IPS DF 4.7 (cell line): ENCODE results near the gene SYNE1.
"Not testable (repeated sequence)": the region's sequence is repeated elsewhere in the genome, so short reads cannot be mapped to it uniquely, and the experiment has no call there.

Source experiments
- DNase-seq: peaks from one replicate; pipeline ENCODE4 v3.0.0-alpha.2; 2013; ENCODE audit warnings: low spot score; ENCODE audit errors: extremely low read depth

SYNE1 gene

DNA sequence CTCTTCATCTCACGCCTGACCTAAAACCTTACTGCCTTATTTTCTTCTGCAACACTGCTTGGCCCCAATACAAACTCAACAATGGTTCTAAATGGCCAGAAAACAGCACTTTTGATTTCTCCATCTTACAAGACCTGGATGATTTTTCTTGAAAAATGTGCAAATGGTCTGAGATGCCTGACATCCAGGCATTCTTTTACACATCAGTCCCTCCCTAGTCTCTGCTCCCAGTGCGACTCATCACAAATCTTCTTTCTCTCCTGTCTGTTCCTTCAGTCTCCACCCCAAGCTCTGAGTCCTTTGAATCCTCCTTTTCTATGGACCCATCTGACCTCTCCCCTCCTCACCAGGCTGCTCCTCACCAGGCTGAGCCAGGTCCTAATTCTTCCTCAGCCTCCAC is 145.7 kb downstream of the SYNE1 start:
- DNase-seq = not testable (repeated sequence)

DNA sequence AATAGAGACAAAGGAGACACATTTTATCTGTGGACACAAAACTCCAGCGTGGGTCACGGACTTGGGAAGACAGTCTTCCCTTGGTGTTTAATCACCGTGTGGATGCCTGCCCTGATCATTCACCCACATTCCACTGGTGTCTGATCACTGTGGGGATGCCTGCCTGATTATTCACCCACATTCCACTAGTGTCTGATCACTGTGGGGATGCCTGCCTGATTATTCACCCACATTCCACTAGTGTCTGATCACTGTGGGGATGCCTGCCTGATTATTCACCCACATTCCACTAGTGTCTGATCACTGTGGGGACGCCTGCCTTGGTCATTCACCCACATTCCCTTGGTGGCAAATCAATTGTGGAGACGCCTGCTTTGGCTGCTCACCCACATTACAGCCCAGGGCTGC is 146.2 kb downstream of the SYNE1 start:
- not testable (repeated sequence) for DNase-seq

GRCh38 chr6:152484806-152485205 is 152.4 kb downstream of the SYNE1 start:
- DNase-seq = no peak

DNA sequence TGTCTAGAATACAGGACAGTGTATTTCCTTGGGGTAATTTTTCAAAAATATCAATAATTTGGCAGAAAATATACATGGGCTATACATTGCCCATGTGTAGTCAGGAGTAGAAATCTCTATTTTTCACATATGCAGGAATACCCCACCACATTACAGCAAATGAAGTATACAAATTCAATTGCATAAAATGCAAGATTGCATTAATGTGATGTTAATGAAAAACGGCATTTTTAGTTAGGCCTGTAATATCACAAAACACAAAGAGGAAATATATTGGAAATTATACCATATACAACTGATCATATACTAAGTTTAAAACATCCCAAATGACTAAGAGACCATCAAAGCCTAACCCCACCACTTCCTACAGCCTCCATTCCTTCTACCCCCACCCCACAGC is 154.9 kb downstream of the SYNE1 start:
- no peak for DNase-seq

DNA sequence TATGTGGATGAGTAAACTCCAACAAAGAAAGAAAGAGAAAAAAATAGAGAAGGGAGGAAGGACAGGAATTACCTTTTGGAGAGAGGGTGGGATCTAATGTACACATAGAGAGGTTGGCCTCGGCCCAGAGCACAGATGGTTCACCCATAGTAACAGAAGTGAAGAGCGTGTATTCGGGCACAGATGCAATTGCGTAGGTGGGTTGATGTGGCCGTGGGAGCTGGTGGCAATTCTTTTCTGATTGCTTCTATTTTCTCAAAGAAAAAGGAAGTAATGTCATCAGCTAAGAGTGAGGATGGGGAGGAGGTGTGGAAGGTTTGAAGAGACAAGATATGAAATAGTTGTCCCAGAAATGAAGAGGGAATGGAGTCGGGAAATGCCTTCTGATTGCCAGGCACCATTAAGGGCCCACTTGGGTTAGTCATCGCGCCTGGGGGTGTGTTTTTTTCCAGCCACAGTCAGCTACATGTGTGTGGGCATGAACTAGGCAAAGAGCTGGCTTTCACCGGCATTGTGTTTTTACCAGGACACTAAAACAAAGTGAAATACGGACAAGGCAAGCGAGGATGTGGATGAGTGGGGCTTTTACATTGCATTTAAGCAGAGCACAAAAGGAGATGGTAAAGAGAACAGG is 158.7 kb downstream of the SYNE1 start:
- DNase-seq = no peak

DNA sequence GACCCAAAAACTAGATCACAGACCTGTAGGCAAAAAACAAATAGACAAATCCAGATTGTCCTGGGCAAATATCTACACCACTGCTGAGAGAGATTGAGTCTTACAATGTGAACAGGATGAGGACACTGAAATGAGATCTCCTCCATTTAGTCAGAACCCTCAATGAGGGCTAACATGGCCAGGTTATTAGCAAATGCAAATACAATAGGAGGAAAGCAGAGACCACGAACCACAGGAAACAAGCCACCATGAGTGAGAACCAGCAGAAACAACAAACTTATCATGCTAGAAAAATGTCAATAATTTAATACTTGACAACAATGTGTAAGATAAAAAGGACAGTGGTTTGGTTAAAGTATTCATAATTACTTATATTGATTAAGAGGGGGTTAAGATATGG is 162.8 kb downstream of the SYNE1 start:
- DNase-seq = no peak

GRCh38 chr6:152472325-152472724 is 164.8 kb downstream of the SYNE1 start:
- DNase-seq = no peak

DNA sequence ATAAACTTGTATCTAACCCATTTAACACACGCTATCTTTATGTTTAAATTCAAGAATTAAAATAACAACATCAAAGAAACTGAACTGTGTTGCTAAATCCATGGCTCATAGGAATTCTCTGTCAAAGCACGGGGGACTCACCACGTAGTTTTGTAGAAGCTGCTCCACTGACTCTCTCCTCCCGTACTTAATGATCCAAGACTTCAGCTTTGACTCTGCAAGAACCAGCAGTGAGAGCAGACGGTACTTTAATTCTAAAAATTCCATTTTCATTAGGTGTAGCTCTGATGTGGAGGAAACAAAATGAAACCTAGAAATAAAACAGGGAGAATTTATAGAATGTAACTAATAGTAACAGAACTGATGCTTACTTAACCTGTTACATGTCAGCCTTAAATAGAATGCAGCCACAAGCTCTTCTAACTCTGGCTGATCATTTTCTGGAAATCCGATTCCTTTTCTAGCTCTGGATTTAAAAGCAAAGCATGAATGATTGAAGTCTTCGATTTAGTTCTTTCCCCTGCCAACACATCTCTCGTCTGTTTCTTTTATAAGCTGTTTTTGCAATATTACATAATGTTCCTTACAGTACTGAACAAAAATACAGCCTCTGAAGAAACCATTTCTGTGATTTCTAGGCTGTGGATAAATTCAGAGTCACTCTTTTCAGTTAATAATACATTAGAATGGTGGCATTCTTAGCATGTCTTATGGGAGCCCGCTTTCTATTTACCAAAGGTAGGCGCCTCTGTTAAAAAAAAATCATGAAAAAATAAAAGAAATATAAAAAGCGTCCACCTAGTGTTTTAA is 165.5 kb downstream of the SYNE1 start:
- DNase-seq = no peak

DNA sequence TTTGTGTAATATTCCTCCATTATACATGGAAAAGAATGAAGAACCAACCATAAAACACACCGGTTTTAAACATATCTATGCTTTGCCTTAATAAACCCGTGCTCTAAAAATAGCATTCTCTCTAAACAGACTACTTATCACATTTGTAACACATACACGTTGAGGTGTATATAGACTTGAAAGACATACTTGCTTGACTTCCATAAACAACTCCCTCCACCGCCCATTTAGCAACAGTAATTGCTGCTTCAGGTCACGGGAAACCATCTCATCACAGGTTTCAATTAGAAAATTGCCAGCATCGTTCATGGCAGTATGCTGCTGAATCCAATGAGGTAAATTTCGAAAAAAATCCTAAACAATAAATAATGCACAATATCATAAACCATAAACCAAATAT is 174.0 kb downstream of the SYNE1 start:
- DNase-seq = no peak

DNA sequence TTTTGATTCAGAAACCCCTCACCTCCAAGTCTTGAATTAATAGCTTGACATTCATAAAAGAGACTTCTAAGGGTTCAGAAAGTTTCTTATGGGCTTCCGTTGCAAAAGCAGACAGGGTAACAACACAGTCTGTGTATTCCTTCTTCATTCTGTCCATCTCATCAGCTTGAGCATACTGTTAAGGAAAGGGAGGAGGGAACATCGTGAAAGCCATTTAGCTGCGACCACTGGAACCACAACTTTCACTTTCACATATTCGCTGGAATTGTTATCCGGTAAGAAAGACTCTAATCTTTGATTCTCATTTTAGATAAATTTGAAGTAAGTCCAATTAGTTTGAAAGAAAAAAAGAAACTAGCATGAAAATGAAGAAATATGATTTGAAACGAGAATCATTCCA is 174.4 kb downstream of the SYNE1 start:
- no peak for DNase-seq

- DNase-seq = no peak
Measured at GRCh38 chr6:152461556-152461955, 175.6 kb downstream of the SYNE1 start.

- no peak for DNase-seq
Measured at GRCh38 chr6:152458648-152459644, 178.2 kb downstream of the SYNE1 start.

GRCh38 chr6:152457949-152458624 is 179.1 kb downstream of the SYNE1 start:
- no peak for DNase-seq

- DNase-seq = no peak
Measured at GRCh38 chr6:152454003-152454402, 183.2 kb downstream of the SYNE1 start.

DNA sequence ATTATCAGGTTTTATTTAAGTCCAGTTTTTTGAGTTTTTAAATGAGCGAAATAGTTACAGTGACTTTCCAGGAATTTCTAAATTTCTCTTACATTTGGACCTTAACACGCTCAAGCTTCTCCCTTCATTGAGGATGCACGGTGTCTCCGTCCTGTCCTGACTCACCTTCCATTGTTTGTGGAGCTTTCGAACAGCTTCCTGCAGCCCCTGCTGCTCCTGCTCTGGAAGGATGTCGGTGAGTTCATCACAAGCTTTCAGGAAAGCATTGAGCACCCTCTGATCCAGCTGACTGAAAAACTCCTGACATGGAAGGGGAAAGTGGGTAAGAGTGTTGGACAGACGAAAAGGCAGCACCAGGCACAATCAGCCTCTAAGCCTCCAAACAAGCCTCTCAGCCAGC is 183.7 kb downstream of the SYNE1 start:
- no peak for DNase-seq

GRCh38 chr6:152452639-152453038 is 184.5 kb downstream of the SYNE1 start:
- no peak for DNase-seq

DNA sequence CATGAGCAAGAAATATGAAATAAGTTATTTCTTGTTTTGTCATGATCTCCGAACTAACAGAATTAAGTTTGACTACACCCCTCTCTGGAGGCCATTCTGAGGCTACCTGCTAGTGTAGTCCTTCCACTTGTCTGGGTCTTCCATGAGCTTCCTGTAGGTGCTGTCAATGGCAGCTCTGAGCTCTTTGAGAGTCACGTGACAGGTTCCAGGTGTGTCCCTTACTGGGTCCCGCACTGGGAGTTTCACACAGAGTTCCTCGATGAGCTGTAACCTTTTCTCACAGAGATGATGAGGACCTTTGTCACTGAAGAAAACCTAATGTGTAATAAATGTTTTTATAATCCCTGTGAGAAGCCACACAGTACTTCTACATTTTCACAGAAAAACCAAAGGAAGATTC is 186.6 kb downstream of the SYNE1 start:
- no peak for DNase-seq

DNA sequence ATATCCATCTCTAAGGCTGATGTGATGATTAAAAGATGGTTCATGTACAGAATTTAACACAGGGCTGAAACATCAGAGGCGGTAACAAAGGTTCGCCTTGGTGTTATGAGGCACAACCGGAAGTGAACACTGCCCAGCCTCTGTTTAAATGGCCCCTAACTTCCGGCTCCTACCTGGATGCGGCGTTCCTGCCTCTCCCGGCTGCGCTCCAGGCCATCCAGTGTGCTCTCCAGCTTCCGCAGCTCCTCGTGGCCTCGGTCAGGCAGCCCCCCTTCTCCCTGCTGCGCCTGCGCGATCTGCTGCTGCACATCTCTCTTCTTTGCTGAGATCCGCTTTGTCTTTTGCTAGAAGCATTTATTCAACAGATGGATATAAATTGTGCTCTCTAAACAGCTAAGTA is 195.3 kb downstream of the SYNE1 start:
- no peak for DNase-seq

DNA sequence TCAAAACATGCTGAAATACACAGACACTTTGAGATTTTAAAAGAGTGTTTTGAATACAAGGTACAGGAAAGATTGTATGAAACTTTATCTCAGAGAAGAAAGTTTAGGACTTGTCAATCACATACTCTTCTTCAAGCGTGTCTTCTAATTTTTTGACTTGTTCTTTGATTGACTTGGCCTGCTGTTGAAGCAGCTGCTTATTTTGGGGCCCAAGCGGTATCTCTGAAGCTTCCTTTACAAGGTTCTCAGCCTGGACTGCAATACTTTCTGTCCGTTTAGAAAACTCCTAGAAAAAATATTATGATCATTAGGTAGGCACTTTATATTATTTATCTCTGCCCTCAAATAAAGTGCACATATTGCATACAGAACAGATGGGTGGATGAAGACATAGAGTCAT is 201.3 kb downstream of the SYNE1 start:
- no peak for DNase-seq

DNA sequence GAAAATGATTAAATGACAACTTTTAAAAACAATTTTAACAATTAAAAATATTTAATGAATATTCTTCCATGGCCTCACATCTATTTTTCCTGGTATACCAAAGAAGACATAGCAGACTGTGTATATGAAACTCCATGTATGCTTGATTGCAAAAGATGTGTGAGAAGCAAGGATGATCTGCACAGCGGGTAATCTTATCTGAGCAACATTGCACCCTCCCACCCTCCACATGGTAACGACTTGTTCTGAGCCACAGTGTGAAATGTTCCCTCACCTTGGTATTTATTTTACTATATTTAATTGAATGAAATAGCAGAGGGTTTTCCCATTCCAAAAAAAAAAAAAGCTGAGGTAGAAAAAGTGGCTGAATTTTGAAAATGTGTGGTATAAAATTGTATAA is 204.4 kb downstream of the SYNE1 start:
- no peak for DNase-seq

GRCh38 chr6:152428126-152428525 is 209.0 kb downstream of the SYNE1 start:
- no peak for DNase-seq
